NK-92 (cell line): ENCODE measurements around the gene CARMIL1.

Source experiments
- DNase-seq: peaks from one replicate; lab custom pipeline; 2025; ENCODE audit not compliant: unreplicated experiment; lab: John Stamatoyannopoulos, UW

Gene CARMIL1

GRCh38 chr6:25637960-25638434 is 358.8 kb downstream of the CARMIL1 start:
- no peak for DNase-seq

DNA sequence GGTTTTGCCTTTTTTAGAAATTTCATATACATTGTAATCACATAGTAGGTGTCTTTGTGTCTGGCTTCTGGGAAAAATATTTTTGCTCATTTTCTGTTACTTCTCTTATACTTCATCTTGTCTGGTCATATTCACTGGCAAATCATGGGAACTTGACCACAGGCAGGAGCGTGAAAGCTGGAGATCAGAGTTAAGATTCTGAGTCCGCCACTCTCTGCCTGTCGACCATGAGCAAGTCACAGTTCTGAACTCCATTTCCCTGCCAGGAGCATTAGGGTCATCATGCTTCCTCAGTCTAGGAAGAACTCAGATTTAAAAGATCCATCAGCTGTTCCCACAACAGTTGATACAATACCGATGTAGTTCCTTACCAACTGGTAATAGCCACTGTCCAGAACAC is 360.5 kb downstream of the CARMIL1 start:
- DNase-seq = no peak

DNA sequence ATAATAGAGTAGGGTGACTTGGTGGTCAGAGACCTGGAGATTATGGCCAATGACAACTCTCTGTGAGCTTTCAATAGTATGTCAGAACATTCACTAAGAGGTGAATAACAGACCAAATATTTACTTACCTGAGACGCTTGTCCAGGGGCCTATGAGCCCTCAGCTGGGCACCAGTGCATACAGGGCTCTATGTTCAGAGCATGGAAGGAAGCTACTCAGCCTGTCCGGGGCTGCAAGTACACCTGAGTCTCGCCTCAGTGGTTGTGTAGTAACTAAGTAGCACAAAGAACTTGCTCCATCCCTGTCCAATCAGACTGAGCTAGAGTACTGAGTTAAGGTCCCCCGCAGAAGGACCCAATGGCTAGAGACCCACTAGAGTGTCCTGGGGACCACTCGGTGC is 361.3 kb downstream of the CARMIL1 start:
- DNase-seq = no peak

DNA sequence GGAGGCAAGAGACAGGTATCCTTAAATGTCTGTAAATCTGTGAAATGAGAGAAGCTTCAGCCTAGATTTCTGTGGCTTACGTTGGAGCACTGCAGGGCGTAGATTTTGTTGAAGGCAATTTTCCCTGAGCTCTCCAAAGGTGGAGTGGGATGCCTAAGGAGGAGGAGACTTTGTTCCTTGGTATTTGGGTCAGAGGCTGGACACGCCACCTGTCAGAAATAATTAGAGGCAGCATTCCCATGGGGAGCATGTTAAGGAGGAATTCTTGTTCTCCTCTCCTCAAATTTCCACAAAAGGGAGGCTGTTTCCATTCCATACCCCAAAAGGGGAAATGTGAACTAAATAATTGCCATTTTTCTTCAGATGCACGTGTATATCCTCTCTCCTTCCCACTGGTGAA is 361.7 kb downstream of the CARMIL1 start:
- DNase-seq = no peak

DNA sequence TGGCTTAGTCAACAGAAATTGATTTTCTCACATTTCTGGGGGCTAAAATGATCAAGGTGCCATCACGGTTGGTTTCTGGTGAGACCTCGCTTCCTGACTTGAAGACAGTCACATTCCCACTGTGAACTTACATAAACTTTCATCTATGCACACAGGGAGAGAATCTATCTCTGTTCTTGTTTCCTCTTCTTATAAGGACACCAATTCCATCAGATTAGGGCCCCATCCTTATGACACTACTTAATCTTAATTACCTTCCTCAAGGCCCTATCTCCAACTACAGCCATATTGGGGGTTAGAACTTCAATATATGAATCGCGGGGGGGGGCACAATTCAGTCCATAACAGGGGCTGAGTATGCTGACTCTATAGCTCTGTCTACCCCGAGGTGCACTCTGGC is 362.2 kb downstream of the CARMIL1 start:
- no peak for DNase-seq

DNA sequence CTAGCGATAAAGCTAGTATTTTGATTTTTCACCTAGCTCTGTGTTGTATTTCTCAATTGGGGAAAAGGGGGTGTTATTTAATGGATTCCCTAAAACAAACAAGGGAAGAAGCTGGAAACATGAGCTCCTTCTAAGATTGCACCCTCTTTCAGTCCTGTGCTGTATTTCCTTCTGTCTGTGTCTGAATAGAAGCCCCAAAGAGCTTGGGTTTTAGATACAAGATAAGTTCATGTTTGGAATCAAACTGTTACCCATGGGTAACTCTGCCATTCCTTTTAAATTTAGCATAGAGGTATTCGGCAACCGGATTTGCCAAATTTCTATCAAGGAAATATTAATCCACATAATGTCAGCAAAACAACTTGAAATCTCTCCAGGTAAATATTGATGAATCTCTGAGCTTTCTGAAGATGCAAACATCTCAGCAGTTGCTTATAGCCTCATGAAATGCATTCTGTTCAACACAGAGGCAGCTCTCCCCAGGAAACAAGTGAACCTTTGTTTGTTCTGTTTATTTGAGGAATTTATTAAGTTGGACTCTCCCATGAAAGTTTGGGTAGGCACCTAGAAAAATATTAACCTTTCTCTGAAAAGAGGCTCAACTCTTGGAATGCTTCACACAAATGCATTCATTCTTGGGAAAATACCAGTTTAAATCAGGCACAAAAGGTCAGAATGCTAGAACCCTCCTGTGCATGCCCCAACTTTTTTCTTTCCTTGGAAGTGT is 362.9 kb downstream of the CARMIL1 start:
- DNase-seq = no peak

GRCh38 chr6:25642667-25643328 is 363.6 kb downstream of the CARMIL1 start:
- no peak for DNase-seq

GRCh38 chr6:25645916-25646315 is 366.7 kb downstream of the CARMIL1 start:
- DNase-seq = no peak

GRCh38 chr6:25649611-25650010 is 370.4 kb downstream of the CARMIL1 start:
- no peak for DNase-seq

DNA sequence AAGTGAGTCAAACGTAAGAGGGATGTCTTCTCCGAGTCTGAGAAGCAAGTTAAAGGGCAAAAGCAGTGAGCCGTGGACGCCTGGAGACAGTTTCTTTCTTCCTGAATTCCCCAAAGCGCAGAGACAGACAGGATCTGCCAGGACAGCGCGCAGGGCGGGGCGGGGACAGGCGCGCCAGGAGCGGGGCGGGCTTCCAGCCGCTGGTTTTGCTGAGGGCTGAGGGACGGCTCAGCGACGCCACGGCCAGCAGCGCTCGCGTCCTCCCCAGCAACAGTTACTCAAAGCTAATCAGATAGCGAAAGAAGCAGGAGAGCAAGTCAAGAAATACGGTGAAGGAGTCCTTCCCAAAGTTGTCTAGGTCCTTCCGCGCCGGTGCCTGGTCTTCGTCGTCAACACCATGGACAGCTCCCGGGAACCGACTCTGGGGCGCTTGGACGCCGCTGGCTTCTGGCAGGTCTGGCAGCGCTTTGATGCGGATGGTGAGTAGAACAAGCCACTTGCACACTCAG is 372.9 kb downstream of the CARMIL1 start, which contains the start of gene SCGN:
Gene SCGN (plus strand): TSS at position 209 of the 509 bp plus-strand sequence. CDS start 189 bp downstream, at position 398.
- no peak for DNase-seq

GRCh38 chr6:25655723-25656122 is 376.5 kb downstream of the CARMIL1 start:
- no peak for DNase-seq

DNA sequence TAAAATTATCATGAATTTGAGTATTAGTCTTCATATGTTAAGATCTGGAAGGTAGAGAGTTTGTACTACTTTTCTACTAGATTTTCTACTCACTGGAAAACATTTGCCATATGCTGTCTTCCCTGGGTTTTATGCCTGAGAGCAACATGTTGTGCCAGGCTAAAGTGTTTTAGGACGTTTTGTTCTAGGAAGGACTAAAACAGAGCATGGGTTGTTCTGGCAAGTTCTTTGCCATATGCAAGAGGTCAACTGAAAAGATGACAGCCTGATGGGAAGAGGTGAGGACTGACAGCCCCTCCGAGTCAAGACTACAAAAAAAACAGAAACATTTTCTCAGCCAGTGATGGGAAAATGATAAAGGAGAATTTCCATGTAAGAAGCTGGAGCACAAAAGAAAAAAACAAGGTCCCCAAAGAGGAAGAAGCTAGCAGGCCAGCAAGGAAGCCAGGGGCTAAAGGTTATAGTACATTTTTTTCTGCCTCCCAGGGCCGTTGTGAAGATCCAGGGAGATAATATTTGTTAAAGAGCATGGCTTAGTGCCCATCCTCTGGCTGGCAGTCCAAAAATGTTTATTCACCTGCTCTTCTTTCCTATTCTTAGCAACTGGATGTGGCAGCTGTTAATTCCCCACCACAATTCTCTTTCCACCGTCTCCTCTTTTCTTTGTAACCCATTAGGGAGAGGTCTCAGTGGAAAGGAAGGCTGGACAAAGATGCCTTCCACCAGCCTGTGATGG is 380.6 kb downstream of the CARMIL1 start:
- no peak for DNase-seq

- no peak for DNase-seq
Observed at GRCh38 chr6:25660512-25660911, 381.3 kb downstream of the CARMIL1 start.

GRCh38 chr6:25661129-25661779 is 382.1 kb downstream of the CARMIL1 start:
- no peak for DNase-seq

GRCh38 chr6:25665455-25665854 is 386.3 kb downstream of the CARMIL1 start:
- no peak for DNase-seq

GRCh38 chr6:25669413-25669812 is 390.2 kb downstream of the CARMIL1 start:
- no peak for DNase-seq
